HEK293T (cell line): Measurements from ENCODE around the gene ZC3H12D.

Experiments
- CTCF ChIA-PET: fragments of 350-600 bp; formaldehyde crosslinking; extraction: SDS; loops from one replicate; lab custom pipeline; 2021; ENCODE audit warnings: antibody characterized with exemption, inconsistent platforms; lab: Yijun Ruan, JAX
- POLR2A ChIA-PET: fragments of 350-600 bp; formaldehyde crosslinking; extraction: SDS; loops from one replicate; lab custom pipeline; 2020; ENCODE audit warnings: antibody characterized with exemption, inconsistent platforms; lab: Yijun Ruan, JAX
- DNase-seq: peaks from one replicate; pipeline ENCODE4 v3.0.0; 2012; ENCODE audit warnings: mixed read lengths; ENCODE audit errors: extremely low spot score
- ARNT ChIP-seq: fragments of 450-650 bp; IDR thresholded peaks from 2 replicates; pipeline ENCODE4 v1.6.1; 2017; ENCODE audit warnings: mild to moderate bottlenecking
- BHLHE40 ChIP-seq: fragments of 450-650 bp; IDR thresholded peaks from 2 replicates; pipeline ENCODE4 v1.6.1; 2016; ENCODE audit warnings: mild to moderate bottlenecking, moderate library complexity, borderline replicate concordance
- CTBP1 ChIP-seq: fragments of 450-650 bp; IDR thresholded peaks from 2 replicates; pipeline ENCODE4 v1.6.1; 2016; ENCODE audit warnings: borderline replicate concordance
- ELF4 ChIP-seq: fragments of 450-650 bp; IDR thresholded peaks from 2 replicates; pipeline ENCODE4 v1.6.1; 2017; ENCODE audit warnings: antibody characterized with exemption
- FOXA1 ChIP-seq: fragments of 450-650 bp; IDR thresholded peaks from 2 replicates; pipeline ENCODE4 v1.6.1; 2016; ENCODE audit warnings: mild to moderate bottlenecking
- FOXK2 ChIP-seq: fragments of 450-650 bp; IDR thresholded peaks from 2 replicates; pipeline ENCODE4 v1.6.1; 2016; ENCODE audit warnings: mild to moderate bottlenecking
- FOXM1 ChIP-seq: fragments of 450-650 bp; IDR thresholded peaks from 2 replicates; pipeline ENCODE4 v1.6.1; 2017; ENCODE audit warnings: mild to moderate bottlenecking, borderline replicate concordance
- HDGF ChIP-seq: fragments of 450-650 bp; IDR thresholded peaks from 2 replicates; pipeline ENCODE4 v1.6.1; 2017; ENCODE audit warnings: antibody characterized with exemption, borderline replicate concordance
- L3MBTL2 ChIP-seq: fragments of 450-650 bp; conservative IDR thresholded peaks from 2 replicates; pipeline ENCODE4 v1.6.1; 2016; ENCODE audit warnings: mild to moderate bottlenecking
- LEF1 ChIP-seq: fragments of 450-650 bp; IDR thresholded peaks from 2 replicates; pipeline ENCODE4 v1.6.1; 2017; ENCODE audit warnings: mild to moderate bottlenecking, borderline replicate concordance
- NFRKB ChIP-seq: fragments of 450-650 bp; IDR thresholded peaks from 2 replicates; pipeline ENCODE4 v1.6.1; 2016; ENCODE audit warnings: mild to moderate bottlenecking, moderate library complexity
- PKNOX1 ChIP-seq: fragments of 450-650 bp; IDR thresholded peaks from 2 replicates; pipeline ENCODE4 v1.6.1; 2016
- SP1 ChIP-seq: fragments of 450-650 bp; IDR thresholded peaks from 2 replicates; pipeline ENCODE4 v1.6.1; 2017
- SUZ12 ChIP-seq: fragments of 450-650 bp; IDR thresholded peaks from 2 replicates; pipeline ENCODE4 v1.6.1; 2016; ENCODE audit warnings: mild to moderate bottlenecking
- TARDBP ChIP-seq: fragments of 450-650 bp; IDR thresholded peaks from 2 replicates; pipeline ENCODE4 v1.6.1; 2016
- ZNF384 ChIP-seq: fragments of 450-650 bp; IDR thresholded peaks from 2 replicates; pipeline ENCODE4 v1.6.1; 2016

Gene ZC3H12D

DNA sequence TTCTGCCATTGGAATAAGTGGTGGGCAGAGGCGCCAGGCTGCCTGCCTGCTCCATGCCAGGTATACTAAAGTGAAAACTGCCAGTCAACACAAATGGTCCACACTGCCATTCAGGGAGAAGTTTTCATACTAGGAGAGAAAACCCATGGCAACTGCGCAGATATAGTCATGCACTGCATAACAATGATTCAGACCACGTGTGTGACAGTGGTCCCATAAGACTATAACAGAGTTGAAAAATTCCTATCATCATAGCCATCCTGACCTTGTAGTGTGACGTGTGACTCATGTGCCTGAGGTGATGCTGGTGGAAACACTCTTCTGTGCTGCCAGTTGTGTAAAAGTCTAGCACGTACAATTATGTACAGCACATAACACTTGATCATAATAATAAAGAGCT lies 25.1 kb downstream of the ZC3H12D start:
- DNase-seq = no peak
- ChIA-PET CTCF (no interaction called here), POLR2A (no interaction called here)
- TF ChIP-seq ZNF384 = no peak

DNA sequence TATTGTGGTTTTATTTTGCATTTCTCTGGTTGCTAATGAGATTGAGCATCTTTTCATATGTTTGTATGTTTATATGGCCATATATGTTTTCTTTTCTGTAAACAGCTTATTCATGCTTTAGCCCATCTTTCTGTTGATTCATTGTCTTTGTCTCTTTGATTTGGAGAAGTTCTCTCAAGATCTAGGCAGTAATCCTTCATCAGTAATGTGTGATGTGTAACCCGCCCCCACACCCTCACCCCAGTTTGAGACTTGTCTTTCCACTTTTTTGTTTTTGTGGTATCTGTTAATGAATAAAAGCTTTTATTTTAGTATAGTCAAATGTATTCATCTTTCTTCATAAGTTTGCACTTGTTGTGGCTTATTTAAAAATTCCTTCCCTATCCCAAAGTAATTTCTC lies 26.0 kb downstream of the ZC3H12D start:
- CTCF ChIA-PET = no interaction called here
- TF ChIP-seq FOXM1 (no peak), TARDBP (no peak)
- POLR2A ChIA-PET = no interaction called here

DNA sequence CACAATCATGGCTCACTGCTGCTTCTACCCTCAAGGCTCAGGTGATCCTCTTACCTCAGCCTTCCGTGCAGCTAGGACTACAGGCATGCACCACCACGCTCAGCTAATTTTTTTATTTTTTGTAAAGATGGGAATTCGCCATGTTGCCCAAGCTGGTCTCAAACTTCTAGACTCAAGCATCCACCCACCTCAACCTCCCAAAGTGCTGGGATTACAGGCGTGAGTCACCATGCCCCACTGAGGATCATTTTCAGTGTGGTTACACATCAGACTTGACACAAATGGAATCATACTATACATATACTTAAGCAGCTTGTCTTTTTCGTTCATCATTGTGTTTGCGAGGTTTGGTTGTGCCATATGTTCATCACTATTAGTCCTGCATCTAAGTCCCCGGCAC lies 26.6 kb downstream of the ZC3H12D start:
- no peak for TF ChIP-seq ELF4
- no peak for TF ChIP-seq FOXK2
- TF ChIP-seq FOXM1 = no peak
- TF ChIP-seq TARDBP = no peak
- no peak for TF ChIP-seq NFRKB
- no peak for TF ChIP-seq SUZ12
- no peak for TF ChIP-seq BHLHE40
- no peak for TF ChIP-seq ZNF384
- POLR2A ChIA-PET = no interaction called here
- no peak for DNase-seq
- CTCF ChIA-PET = no interaction called here

More for the DNA sequence above, 26.0 kb downstream of the ZC3H12D start:
- no peak for DNase-seq

GRCh38 chr6:149457316-149457884 lies 27.4 kb downstream of the ZC3H12D start:
- no peak for DNase-seq
- TF ChIP-seq FOXM1 = no peak
- no peak for TF ChIP-seq TARDBP
- TF ChIP-seq BHLHE40 = no peak
- no peak for TF ChIP-seq CTBP1
- no peak for TF ChIP-seq SUZ12
- no peak for TF ChIP-seq HDGF
- TF ChIP-seq LEF1 = no peak
- TF ChIP-seq SP1 = no peak
- TF ChIP-seq ELF4 = no peak
- no peak for TF ChIP-seq NFRKB
- ChIA-PET CTCF (no interaction called here), POLR2A (no interaction called here)

- ChIA-PET CTCF (no interaction called here), POLR2A (no interaction called here)
- DNase-seq = no peak
- TF ChIP-seq SP1 (no peak), SUZ12 (no peak), ARNT (no peak), BHLHE40 (no peak), HDGF (no peak), FOXA1 (no peak), FOXK2 (no peak), L3MBTL2 (no peak), CTBP1 (no peak), ELF4 (no peak)
Observed at GRCh38 chr6:149456311-149457021, 28.3 kb downstream of the ZC3H12D start.

DNA sequence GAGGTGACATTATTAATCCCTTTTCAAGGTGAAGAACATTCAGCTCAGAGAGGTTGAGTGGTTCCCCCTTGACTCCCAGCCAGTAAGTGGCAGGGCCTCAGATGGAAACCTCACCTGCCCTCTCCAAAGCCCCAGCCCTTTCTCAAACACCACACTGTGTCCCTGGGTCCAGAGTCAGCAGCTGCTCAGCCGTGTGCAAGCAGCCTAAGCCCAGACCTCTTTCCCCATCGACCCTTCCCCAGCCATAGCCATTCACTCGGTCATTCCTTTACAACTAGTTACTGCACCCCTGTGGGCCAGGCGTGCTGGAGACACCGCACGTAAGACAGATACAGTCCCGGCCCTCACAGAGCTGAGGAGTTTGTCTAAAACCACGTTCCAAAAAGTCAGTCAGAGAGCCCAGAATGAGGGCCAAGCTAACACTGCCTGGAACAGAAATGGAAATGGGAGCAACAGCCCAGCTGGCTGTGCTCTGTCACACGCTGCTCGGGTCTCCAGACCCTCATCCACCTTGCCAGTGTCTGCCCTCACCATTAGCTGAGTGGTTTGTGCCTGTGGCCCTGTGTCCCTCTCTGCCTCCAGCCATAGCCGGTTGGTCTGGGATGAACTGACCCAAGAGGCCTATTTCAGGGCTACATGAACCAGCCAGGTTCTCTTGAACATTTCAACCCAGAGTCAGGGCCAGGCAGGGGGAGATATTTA lies 29.6 kb downstream of the ZC3H12D start:
- ChIA-PET CTCF (interaction anchor here (0.6 kb wide), 1 partner anchor 18 kb away, joined by 4 read pairs; no protein-coding TSS in a partner anchor), POLR2A (no interaction called here)
- no peak for DNase-seq
- no peak for TF ChIP-seq ZNF384
- no peak for TF ChIP-seq PKNOX1
- no peak for TF ChIP-seq HDGF
- TF ChIP-seq SUZ12 = no peak
- TF ChIP-seq TARDBP = no peak
- TF ChIP-seq NFRKB = no peak
- no peak for TF ChIP-seq ARNT
- TF ChIP-seq FOXA1 = no peak
- no peak for TF ChIP-seq SP1

DNA sequence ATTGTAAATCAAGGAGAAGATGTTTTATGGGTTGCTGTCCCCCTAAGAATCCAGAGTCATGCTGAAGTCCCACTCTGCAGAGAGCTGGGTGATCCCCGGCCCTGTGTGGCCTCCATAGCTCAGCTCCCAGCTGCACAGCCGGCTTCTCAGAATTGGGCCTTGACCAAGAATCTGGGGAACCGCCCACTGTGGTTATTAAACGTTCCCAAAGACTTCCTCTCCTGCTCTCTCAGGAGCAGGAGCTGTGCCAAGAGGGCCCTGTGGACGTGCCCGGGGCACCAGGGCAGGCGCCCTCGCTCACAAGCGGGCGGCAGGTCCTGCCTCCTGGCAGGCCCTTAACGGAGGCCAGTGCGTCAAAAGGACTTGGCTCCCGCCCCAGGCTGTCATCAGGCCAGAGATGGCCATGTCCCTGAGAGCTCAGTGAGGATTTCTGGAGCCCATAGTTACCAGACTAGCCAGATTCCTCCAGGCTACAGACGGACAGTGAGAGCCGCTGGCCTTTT lies 30.4 kb downstream of the ZC3H12D start:
- ChIA-PET CTCF (interaction anchor here (0.6 kb wide), 1 partner anchor 10 kb away, joined by 4 read pairs; no protein-coding TSS in a partner anchor), POLR2A (no interaction called here)
- TF ChIP-seq HDGF (no peak), FOXA1 (no peak), ARNT (no peak), NFRKB (no peak), L3MBTL2 (no peak), LEF1 (no peak), FOXM1 (no peak)
- DNase-seq = no peak
